Measurements from ENCODE around the gene FHIT. TPM values are rescaled to one million over a fixed set of nuclear protein-coding genes. Genes with fewer than 3 reads are reported as not detected.

Gene FHIT
- total RNA-seq, 1 donor = 2.2 TPM

DNA sequence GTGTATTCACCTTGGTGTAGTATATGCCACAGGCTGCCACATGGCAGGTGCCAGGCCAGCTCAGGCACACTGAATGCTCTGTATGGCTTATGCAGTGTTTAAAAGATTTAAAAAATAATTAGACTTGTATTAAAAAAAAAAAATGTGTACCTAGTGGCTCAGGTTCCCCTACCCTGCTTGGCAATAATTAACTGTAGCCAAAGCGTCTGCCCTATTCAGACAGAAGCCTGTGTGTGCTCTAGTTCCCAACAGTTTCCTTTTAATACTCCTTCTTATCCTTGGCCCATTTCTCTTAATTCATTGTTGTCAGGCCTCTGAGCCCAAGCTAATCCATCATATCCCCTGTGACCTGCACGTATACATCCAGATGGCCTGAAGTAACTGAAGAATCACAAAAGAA, 1449.2 kb downstream of the FHIT start:
- no peak overlapping the region for H3K4me3 ChIP-seq (ENCODE audit: low read depth, low read length)
- TF ChIP-seq, protein P1, sequence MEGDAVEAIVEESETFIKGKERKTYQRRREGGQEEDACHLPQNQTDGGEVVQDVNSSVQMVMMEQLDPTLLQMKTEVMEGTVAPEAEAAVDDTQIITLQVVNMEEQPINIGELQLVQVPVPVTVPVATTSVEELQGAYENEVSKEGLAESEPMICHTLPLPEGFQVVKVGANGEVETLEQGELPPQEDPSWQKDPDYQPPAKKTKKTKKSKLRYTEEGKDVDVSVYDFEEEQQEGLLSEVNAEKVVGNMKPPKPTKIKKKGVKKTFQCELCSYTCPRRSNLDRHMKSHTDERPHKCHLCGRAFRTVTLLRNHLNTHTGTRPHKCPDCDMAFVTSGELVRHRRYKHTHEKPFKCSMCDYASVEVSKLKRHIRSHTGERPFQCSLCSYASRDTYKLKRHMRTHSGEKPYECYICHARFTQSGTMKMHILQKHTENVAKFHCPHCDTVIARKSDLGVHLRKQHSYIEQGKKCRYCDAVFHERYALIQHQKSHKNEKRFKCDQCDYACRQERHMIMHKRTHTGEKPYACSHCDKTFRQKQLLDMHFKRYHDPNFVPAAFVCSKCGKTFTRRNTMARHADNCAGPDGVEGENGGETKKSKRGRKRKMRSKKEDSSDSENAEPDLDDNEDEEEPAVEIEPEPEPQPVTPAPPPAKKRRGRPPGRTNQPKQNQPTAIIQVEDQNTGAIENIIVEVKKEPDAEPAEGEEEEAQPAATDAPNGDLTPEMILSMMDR (IDR thresholded peaks at IDR 0.05; ENCODE audit: insufficient read depth, low read depth, low read length) = no peak
- no peak for DNase-seq (ENCODE audit: low read depth)

DNA sequence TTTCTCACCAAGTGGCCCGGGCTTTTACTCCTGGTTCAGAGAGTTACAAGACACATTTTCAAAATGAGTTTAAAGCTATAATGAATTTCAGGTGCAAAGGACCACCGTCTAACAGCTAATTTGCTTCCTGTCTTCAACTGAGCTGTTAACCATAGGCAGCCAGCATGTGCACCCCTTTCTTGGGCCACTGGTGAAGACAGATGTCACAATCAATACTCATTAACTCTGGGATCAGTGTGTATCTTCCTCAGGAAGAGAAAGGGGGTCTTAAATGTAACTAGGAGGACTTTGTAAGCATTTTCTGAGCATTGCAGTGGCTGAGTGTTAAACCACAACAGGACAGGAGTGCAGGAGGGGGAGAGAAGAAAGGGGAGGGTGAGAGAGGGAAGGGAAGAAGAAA, 1450.8 kb downstream of the FHIT start:
- TF ChIP-seq, protein P1 (IDR thresholded peaks at IDR 0.05; ENCODE audit: insufficient read depth, low read depth, low read length) = no peak
- no peak overlapping the region for H3K4me3 ChIP-seq (ENCODE audit: low read depth, low read length)
- DNase-seq (ENCODE audit: low read depth) = no peak

DNA sequence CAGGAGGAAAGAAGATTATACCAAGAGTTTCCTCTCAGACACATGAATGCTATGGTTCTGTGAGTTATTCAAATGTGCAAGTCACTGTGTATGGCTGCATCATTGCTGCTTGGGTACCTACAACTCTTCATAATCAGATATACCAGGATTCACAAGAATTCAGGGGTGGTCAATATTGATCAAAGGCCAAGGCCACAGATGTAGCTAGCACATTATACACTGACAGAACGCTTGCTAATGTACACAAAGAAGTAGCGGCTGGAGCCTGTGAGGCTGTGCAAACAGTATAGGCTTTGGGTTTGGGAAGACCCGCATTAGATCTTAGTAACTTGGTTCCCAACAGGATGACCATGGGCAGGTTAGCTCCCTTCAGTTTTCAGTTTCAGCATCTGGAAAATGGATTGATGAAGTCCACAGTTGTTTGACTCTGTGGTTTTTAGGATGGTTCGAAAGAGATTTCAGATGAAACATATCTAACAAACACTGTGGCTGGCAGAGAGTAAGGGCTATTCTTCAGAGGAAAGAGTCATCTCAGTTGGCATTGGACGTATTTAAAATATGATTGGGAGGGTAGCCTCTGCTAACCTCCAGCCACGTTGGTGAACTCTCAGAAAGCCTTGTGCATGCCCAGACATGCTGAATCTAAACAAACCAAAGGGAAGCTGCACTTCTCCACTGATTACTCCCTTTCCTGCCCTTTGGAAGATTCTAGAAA, 1452.7 kb downstream of the FHIT start:
- no peak for DNase-seq (ENCODE audit: low read depth)
- TF ChIP-seq, protein P1 (IDR thresholded peaks at IDR 0.05; ENCODE audit: insufficient read depth, low read depth, low read length) = no peak
- no peak overlapping the region for H3K4me3 ChIP-seq (ENCODE audit: low read depth, low read length)

DNA sequence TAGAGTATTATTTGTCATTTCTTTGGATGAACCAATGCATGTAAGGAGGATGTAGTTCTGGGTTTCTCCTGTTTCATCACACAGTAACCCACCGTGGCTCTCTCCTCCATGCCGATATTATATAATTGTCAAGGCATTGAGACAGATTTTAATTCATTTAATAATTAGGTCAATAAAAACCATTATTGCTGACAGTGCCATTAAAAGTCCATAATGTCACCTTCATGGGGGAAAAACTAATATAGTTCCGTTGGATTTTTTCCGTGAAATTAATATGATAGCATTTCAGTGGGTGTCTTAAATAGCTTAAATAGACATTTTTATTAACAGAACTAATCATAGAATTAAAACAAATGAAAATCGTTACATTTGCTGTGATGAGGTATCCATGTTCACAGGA, 1453.7 kb downstream of the FHIT start:
- TF ChIP-seq, protein P1 (IDR thresholded peaks at IDR 0.05; ENCODE audit: insufficient read depth, low read depth, low read length) = no peak
- DNase-seq (ENCODE audit: low read depth) = no peak
- no peak overlapping the region for H3K4me3 ChIP-seq (ENCODE audit: low read depth, low read length)

DNA sequence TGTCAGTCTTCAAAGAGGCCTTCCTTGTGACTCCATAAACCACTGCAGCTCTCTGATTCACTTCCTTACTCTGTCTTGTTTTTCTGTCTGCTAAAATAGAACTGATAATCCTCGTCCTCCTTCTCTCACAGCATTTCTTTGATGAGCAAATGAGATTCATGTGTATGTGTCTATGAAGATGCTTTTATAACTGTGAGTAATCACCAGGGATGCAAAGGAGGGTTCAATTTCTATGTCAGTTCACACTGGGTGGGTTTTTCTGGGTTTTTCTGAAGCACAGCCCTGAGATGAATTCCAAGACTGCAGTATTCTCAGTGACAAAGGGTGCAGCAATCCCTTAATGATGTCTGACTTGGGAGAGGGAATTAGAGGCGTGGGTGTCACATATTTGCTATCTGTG, 1454.8 kb downstream of the FHIT start:
- DNase-seq (ENCODE audit: low read depth) = no peak
- H3K4me3 ChIP-seq (ENCODE audit: low read depth, low read length) = no peak overlapping the region
- TF ChIP-seq, protein P1 (IDR thresholded peaks at IDR 0.05; ENCODE audit: insufficient read depth, low read depth, low read length) = no peak

DNA sequence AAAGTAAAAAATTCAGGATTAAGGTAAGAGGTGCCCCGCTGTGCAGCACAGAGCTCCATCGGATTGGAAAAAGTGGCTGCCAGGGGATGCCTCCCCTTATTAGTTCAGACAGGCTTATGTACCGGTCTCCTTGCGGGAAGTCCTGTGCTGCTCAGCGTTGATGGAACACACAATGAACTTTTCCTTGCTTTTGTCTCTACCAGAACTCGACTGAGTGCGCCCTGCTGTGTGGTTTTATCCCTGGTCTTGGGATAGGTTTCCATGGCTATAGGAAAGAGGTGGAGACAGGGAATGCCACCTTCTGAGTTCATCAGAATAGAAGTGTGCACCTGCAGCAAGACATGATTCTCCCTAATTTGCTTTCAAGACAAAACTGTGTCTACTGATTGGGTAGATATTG, 1455.5 kb downstream of the FHIT start:
- DNase-seq (ENCODE audit: low read depth) = no peak
- H3K4me3 ChIP-seq (ENCODE audit: low read depth, low read length) = no peak overlapping the region
- TF ChIP-seq, protein P1 (IDR thresholded peaks at IDR 0.05; ENCODE audit: insufficient read depth, low read depth, low read length) = no peak

DNA sequence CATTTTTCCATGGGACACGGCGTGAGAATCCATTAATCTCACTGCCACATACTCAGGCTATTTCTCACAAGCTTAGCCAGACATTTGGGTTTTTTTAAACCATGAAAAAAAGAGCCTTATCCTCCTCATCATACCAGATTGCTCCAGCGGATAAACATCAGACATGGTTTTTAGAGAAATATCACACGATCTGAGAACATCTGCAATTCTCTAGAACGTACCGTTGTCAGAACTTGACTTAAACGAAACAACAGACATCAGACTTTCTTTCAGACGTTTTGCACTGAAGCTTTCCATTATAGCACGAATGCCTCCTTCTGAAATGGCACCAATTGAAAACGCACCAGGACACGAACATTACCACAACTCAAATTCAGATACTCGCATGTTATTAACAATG, 1457.3 kb downstream of the FHIT start:
- H3K4me3 ChIP-seq (ENCODE audit: low read depth, low read length) = no peak overlapping the region
- TF ChIP-seq, protein P1 (IDR thresholded peaks at IDR 0.05; ENCODE audit: insufficient read depth, low read depth, low read length) = no peak

More for the DNA sequence above, 1457.3 kb downstream of the FHIT start:
- no peak for DNase-seq (ENCODE audit: low read depth)

Measured in fibroblast of villous mesenchyme (primary cell).